Colonic mucosa (tissue), 4 donors: Measurements from ENCODE around the gene EXD3. TPM values are rescaled to one million over a fixed set of nuclear protein-coding genes. Genes with fewer than 3 reads are reported as not detected.

Source experiments
- DNase-seq: peaks from one replicate; pipeline ENCODE4 v3.0.0-alpha.2; 2020
- H3K27ac ChIP-seq: fragments of 200-600 bp; one replicate; pipeline ENCODE4 v1.8.0; 2021
- H3K27me3 ChIP-seq: fragments of 200-600 bp; one replicate; pipeline ENCODE4 v1.8.0; 2021
- H3K36me3 ChIP-seq: fragments of 200-600 bp; one replicate; pipeline ENCODE4 v1.8.0; 2021
- H3K4me1 ChIP-seq: fragments of 200-600 bp; one replicate; pipeline ENCODE4 v1.8.0; 2021; ENCODE audit warnings: mild to moderate bottlenecking
- H3K4me3 ChIP-seq: fragments of 200-600 bp; one replicate; pipeline ENCODE4 v1.8.0; 2021
- H3K9ac ChIP-seq, 2 donors: one replicate each; pipeline ENCODE4 v1.7.0; 2013; ENCODE audit warnings: control low read depth in 2 of 2, low read depth in 2 of 2, low read length in 2 of 2
- H3K9me3 ChIP-seq: fragments of 200-600 bp; one replicate; pipeline ENCODE4 v1.8.0; 2021
- CTCF ChIP-seq: fragments of 200-600 bp; IDR thresholded peaks from one replicate; pipeline ENCODE4 v1.8.0; 2022; ENCODE audit warnings: antibody characterized with exemption, mild to moderate bottlenecking
- intact Hi-C: fragments of 100-400 bp; cut with DNase I; formaldehyde crosslinking; loops from one replicate; pipeline ENCODE4 v1.14.1; 2022
- total RNA-seq, 2 donors: library from RNA; stranded (reverse); fragmentation: NEBNext Ultra II Directional in 1 of 2; extraction: Animal tissue kit (Norgen Biotek cat#: 25700) in 1 of 2; gene quantifications; one replicate each; pipeline ENCODE4 v1.2.1, GENCODE V29; 2021
- donor health status: healthy.
- donor health status: DM: no; HTN: no; CAD: no.
- donor health status: DM: no; HTN: no; CAD: no.

The EXD3 gene
- total RNA-seq, 2 donors from 2014 or later = 34.9 to 36.4 TPM

GRCh38 chr9:137286975-137287383 is 136.0 kb downstream of the EXD3 start:
- TF ChIP-seq CTCF = peak; percentile 48
- no peak overlapping the region for H3K9ac ChIP-seq

DNA sequence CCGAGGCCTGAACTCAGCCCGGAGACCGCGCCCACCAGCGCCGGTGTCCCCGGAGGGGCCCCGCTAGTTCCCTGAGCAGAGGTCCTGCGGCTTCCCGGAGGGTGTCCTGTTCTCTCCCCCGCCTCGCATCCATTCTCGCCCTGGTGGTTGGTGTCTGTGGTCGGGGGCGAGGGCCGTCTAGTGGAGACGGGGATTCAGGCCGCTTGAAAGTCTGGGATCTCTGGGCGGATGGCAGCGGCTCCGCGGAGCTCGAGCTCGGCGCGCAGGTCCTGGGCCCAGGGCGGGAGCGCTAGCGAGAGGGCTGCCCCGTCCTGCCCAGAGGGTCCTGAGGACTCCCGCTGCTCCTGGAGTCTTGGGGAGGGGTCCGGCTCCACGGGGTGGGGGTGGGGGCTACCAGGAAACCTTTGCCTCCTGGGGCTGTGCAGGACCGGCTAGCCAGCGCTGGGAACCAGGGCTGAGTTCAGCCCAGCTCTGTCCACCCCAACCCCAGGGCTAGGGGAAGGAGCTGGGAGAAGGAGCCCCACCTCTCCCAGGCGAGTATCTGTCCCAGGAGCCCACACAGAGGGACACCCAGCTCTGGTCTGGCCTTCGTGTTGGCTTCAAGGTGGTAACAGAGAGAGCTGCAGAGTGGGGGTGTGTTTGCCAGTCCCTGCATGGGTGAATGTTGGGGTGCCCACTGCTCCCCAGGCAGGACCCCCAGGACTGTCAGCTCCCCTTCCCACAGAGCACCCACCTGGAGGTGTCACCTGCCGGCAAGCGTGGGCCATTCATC is 141.4 kb downstream of the EXD3 start:
- intact Hi-C loops = no loop called here
- H3K9me3 ChIP-seq = no peaks in the 10 kb centered on the region
- H3K27ac ChIP-seq = no peak overlapping the region
- H3K4me3 ChIP-seq = no peak overlapping the region
- H3K4me1 ChIP-seq = peaks cover 12% of the 10 kb centered on the region
- TF ChIP-seq CTCF = no peak
- H3K9ac ChIP-seq = no peak overlapping the region
- no peaks in the 10 kb centered on the region for H3K27me3 ChIP-seq
- no peaks in the 10 kb centered on the region for H3K36me3 ChIP-seq
- no peak for DNase-seq

More at GRCh38 chr9:137286975-137287383, 136.0 kb downstream of the EXD3 start:
- Histone ChIP-seq H3K9me3 (no peaks in the 10 kb centered on the region), H3K27ac (no peak overlapping the region), H3K4me1 (no peaks in the 10 kb centered on the region), H3K4me3 (no peak overlapping the region), H3K36me3 (no peaks in the 10 kb centered on the region), H3K27me3 (no peaks in the 10 kb centered on the region)
- intact Hi-C loops = loop anchor here (2.0 to 5.0 kb wide), 2 partner anchors 120 to 240 kb away; no protein-coding TSS in a partner anchor
- DNase-seq = peak; percentile 78

DNA sequence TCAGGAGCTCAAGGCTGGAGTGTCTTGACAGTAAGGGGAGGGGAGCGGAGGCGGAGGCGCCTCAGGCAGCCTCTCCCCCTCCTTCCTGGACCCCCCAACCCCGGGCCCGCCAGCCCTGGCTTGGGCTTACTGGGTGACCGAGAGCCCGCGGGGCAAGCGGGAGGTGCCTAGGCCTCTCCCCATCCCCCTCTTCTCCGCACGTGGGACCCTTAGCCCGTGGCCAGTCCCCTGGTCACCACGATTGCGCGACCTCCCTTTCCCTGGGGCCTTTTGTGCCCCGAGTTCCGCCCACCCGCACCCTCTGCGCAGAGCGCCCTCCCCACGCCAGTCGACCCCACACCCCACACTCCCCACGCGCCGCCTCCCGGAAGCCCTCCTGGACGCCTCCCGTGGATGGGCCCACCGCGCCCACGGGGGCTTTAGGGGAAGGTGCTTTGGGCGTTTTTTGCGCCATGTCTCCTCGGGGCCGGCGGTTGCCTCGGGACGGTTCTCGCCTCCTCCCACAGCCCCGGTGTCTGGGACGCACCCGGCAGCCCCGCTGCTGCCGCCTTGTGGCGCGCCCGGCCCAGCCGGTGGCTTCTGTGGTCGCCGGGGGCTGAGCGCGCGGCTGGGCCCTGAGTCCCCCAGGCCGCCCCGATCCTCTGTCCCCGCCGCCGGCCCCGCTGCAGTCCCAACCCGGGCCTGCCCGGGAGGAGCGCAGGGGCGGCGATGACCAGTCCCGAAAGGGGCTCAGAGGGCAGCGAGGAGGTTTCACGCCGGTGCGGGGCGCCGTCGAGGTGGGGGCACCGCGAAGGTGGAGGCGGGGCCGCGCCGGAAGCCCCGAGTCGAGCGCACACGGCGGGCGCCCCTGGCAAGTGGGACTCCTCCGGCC is 142.3 kb downstream of the EXD3 start:
- peak; percentile 16 for TF ChIP-seq CTCF
- intact Hi-C loops = no loop called here
- H3K36me3 ChIP-seq = no peaks in the 10 kb centered on the region
- peak; percentile 39 for DNase-seq
- no peaks in the 10 kb centered on the region for H3K9me3 ChIP-seq
- no peak overlapping the region for H3K9ac ChIP-seq
- no peak overlapping the region for H3K27ac ChIP-seq
- H3K4me1 ChIP-seq = peaks cover 15% of the 10 kb centered on the region
- no peak overlapping the region for H3K4me3 ChIP-seq
- H3K27me3 ChIP-seq = no peaks in the 10 kb centered on the region

GRCh38 chr9:137279741-137280473 is 143.1 kb downstream of the EXD3 start:
- intact Hi-C loops = no loop called here
- Histone ChIP-seq H3K4me1 (peaks cover 15% of the 10 kb centered on the region), H3K9me3 (no peaks in the 10 kb centered on the region), H3K27ac (no peak overlapping the region), H3K36me3 (no peaks in the 10 kb centered on the region), H3K4me3 (no peak overlapping the region), H3K9ac (no peak overlapping the region), H3K27me3 (no peaks in the 10 kb centered on the region)
- DNase-seq = no peak
- no peak for TF ChIP-seq CTCF
